ENCODE results near the gene POLE.

The POLE gene

DNA sequence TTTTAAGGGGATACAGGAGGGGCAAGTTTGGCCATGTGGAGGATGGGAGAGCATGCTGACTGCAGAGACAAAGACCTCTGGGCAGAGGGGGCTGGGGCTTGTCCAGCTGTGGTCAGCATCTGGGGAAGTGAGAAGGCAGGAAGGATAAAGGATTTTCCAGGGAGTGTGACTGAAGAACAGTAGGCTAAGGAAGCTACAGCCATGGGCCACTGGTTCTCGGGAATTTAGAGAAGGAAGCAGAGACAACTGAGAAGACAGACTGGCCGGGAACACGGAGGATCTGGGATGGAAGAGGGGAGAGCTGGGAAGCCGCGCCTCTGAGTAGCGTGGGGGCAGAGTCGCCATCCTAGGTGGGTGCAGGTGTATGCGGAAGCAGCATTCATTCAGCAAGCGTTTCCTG is 16.5 kb upstream of the POLE start:
- no peak for TF ChIP-seq CTCF (IDR thresholded peaks at IDR 0.05)

GRCh38 chr12:132702640-132703039 is 15.5 kb upstream of the POLE start:
- no peak for TF ChIP-seq CTCF (IDR thresholded peaks at IDR 0.05)

GRCh38 chr12:132700212-132700822 is 13.2 kb upstream of the POLE start:
- TF ChIP-seq CTCF (IDR thresholded peaks at IDR 0.05), result no peak

- no peak for TF ChIP-seq CTCF (IDR thresholded peaks at IDR 0.05)
Measured at GRCh38 chr12:132698341-132698740, 11.2 kb upstream of the POLE start.

DNA sequence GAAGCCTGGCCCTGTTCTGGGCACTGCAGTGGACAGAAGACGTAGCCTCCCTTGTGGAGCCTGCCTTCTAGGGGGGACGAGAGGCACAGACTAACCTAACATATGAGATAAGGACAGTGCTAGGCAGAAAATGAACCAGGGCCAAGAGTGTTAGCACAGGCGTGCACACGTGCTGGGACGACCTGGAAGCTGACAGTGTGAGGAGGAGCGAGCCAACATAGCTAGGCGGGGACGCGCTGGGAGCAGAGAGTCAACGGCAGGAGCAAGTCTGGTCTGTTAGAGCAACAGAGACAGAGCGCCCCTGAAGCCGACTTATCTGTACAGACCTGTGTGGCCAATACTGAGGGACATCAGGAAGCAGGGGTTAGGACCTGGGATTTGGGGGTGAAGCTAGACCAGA is 8.3 kb upstream of the POLE start:
- TF ChIP-seq CTCF (IDR thresholded peaks at IDR 0.05), result no peak

- TF ChIP-seq CTCF (IDR thresholded peaks at IDR 0.05), result no peak
Measured at GRCh38 chr12:132690112-132690511, 3.0 kb upstream of the POLE start.

DNA sequence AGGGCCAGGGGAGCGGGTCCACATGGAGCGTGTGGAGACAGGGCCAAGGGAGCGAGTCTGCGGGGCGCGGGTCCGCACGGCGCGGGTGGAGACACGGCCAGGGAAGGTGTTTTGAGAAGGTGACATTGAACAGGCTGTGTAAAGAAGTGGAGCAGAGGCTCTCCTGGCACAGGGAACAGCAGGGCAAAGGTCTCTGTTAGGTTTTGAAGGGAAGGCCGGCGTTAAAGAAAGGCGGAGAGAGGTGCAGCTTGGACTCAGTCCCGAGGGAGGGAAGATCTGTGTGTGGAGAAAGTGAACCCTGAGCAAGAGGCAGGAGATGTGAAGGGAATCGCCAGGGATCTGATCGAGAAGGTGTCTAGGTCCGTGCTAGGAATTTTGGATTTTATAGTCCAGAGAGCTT is 2.1 kb upstream of the POLE start:
- TF ChIP-seq CTCF (IDR thresholded peaks at IDR 0.05), result no peak

DNA sequence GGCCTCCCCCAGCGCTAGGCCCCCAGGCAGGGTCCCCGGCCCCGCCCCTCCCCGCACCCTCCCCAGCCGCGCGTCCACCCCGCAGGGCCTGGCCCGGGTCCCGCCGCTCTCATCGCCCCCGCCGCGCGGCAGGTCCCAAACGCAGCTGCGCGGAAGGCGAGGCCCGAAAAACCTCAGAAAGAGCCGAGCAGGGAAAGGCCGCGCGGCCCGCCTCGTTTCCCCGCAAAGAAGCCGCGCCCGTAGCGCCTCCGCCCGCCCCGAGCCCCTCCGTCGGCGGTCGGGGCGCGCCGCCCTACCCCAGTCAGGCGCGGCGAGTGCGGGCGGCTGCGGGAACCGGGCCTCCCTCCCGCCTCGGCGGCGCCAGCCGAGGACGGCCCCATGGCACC is 324 bp downstream of the POLE start:
- no peak for TF ChIP-seq CTCF (IDR thresholded peaks at IDR 0.05)

All from LNCAP (cell line).